ENCODE results near the gene NKD1.

GRCh38 chr16:50668368-50669008 is 120.3 kb downstream of the NKD1 start:
- TF ChIP-seq CTCF (IDR thresholded peaks at IDR 0.05) (no peak), EZH2 (IDR thresholded peaks at IDR 0.05; ENCODE audit: borderline replicate concordance, insufficient read depth, low read depth, low read length, poor library complexity, severe bottlenecking) (no peak)
